HG03558 (cell line): Measurements from ENCODE around the gene SPATA31C2.
"Not testable (repeated sequence)": the region's sequence is repeated elsewhere in the genome, so short reads cannot be mapped to it uniquely, and the experiment has no call there.

ENCODE experiments used
- ATAC-seq: cut with Tn5 transposase; IDR thresholded peaks from one replicate; pipeline ENCODE4 v1.9.1; 2021; ENCODE audit warnings: moderate number of reproducible peaks; ENCODE audit not compliant: unreplicated experiment; ENCODE audit errors: extremely low read depth

SPATA31C2 gene

DNA sequence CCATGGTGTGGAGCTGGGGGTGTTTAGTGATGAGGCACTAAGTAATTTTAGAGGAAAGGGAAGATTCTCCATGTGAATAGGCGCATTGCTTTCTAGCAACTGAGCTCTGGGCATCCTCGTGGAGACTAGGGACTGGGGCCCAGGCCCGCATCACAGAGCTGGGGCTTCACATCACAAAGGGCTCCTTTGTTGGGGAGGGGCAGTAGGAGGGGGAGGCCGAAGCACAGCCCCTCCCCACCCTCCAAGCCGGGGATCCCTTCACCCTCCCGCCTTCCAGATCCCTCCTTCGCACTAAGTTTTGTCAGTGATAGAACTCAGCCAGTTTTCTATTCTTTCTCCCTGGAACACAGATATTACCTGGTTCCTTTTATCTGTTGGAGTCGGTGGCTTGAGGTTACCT lies at the start of gene SPATA31C2:
SPATA31C2 (minus strand) TSS at position 101 of the 400 bp plus-strand sequence; CDS start at position 72, 29 bp downstream.
- not testable (repeated sequence) for ATAC-seq

- ATAC-seq, result no peak
Measured at GRCh38 chr9:88187631-88188030, 49.4 kb upstream of the SPATA31C2 start.

- ATAC-seq, result no peak
Measured at GRCh38 chr9:88186495-88187110, 48.3 kb upstream of the SPATA31C2 start.

- ATAC-seq, result no peak
Measured at GRCh38 chr9:88184976-88185375, 46.7 kb upstream of the SPATA31C2 start.

- ATAC-seq, result no peak
Measured at GRCh38 chr9:88183798-88184495, 45.7 kb upstream of the SPATA31C2 start.

DNA sequence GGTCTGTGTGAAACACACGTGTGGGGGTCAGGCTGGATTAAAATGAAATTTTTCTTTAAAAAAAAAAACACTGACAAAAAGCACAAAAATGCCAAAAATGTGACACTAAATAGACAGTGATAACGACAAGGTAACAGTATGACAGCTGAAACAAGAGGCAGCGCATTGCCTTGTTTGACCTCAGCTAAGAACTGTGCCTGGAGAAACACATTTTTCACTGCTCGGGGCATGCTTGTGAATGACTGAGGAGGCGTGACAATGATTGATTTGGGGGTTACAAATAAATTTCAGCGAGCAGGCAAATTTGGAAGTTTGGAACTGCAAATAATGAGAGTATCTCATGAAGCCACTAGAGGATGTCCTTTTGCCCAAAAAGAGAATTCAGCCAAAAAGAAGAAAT lies 44.2 kb upstream of the SPATA31C2 start:
- ATAC-seq, result no peak

DNA sequence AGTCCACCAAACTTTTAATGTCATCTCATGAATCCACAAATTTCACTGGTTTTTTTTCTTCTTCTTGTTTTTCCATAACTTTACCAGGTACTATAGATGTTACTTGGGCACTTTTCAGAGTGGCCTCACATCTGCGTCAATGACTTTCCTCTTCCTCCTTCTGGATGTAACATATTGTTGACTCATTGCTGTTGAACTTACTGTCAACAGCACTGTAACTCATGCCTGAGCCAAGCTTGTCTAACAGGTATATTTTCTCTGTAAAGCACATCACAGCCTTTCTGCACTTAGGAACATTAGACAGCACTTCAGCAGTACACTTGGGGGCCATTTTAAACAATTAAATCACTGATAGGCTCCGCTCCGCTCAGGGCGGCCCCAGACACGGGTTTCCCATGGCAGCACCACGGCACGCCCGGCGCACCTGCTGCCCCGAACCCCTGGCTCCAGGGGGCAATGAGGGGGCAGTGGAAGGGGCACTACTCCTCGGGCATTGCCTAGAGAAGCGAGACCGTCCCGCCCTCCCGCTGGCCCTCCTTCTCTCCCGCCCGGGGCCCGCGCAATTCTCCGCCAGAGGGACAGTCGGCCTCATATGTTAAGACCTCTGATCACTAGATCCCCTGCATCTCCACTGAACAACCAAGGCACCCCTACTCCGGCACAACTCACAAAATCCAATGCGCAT lies 41.9 kb upstream of the SPATA31C2 start:
- ATAC-seq, result no peak

DNA sequence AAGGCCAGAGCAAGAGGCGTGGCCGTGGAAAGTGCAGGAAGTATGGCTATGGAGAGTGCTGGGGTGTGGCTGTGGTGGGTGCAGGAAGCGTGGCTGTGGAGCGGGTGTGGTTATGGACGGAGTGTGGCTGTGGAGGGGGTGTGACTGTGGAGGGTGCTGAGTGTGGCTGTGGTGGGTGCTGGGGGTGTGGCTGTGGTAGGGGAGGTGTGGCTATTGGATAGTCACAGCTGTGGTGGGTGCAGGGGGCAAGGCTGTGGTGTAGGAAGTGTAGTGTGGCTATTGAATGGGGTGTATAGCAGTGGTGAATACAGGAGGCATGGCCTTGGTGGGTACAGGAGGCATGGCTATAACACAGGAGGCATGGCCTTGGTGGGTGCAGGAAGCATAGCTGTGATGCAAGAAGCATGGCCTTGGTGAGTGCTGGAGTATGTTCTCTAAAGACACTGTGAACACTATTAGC lies 40.8 kb upstream of the SPATA31C2 start:
- no peak for ATAC-seq

DNA sequence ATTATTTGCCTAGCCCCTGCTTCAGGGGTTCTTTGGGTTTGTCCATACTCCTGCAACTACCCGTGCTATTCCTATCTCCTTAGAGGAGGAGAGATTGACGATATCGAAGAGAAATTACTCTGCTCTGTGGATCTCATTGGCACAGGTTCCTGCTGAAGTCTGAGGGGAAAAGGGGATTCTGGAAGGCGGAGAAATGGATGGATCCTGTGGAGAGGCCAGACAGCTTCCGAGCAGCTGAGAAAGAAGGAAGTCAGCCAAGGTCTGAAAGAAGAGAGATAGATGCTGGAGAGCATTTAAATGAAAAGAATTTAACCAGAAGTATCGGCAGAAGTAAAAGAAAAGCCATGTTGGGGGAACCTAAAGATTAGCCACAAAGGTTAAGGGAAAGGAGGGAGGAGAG lies 40.4 kb upstream of the SPATA31C2 start:
- ATAC-seq, result no peak

DNA sequence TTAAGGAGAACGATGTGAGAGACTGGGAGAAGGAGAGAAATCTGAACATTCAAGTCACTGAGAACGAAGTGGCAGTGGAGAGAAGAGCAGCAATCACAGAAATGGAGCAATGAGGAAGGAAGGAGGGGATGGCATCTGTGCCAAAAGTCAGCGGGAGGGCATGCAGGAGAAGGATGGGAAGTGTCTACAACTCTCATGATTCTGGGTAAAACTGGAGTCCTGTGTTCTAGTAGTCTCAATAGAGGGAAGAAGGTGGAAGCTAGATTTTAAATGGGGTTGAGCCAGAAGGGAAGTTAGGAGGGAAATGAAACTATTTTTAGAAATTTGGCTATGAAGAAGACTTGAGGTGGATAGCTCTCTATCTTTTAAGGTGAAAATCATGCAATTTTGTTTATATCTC lies 39.1 kb upstream of the SPATA31C2 start:
- ATAC-seq, result no peak

DNA sequence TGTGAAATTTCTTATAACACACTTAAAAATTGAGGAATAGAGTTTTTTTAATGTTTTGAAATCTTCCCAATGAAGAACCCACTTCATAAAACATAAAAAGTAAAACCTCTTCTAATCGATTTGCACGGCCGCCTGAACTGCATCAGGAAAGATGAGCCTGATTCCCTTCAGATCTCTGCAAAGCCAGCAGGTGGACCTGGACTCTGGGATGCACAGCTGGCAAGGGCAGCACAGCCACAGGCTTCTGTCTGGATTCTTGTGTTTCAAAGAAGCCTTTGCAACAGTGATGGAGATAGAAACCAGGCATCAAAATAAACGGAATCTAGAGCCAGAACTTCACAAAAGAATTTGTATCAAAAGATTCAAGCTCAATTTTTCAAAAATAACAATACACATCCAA lies 36.0 kb upstream of the SPATA31C2 start:
- no peak for ATAC-seq

GRCh38 chr9:88173378-88173999 lies 35.2 kb upstream of the SPATA31C2 start:
- no peak for ATAC-seq

DNA sequence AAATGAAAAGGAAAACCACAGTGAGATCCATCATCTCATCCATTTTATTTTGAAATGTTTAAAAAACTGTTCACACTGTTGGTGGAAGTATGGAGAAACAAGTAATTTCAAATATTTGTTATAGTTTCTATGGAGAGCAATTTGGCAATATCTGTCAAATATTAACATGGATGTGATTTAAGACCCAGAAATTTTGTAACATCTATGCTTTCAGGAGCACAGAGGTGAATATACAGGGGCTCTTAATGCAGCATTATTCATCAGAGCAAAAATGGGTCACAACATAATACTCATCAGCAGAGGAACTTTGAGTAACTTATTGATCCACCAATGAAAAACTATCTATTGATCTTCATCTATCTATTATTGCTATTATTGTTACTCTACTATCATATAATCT lies 31.4 kb upstream of the SPATA31C2 start:
- no peak for ATAC-seq

GRCh38 chr9:88168564-88168963 lies 30.3 kb upstream of the SPATA31C2 start:
- ATAC-seq, result no peak

DNA sequence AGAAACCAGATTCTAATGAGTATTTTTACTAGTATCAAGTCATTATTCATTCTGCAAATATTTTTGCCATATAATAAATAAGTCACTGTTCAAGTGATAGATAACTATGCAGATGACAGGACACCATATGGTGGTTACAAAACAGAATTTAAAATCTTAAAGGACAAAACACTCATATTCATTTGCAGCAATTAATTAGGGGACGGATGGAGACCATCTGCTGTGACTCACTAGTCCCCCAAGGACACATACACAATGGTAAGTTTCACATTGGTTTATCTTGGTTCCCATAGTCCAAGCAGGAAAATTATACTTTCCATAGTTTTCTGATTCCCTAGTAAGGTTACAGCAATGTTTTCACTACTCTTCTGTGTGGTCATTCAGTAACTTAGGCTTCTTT lies 28.4 kb upstream of the SPATA31C2 start:
- no peak for ATAC-seq

- ATAC-seq, result no peak
Measured at GRCh38 chr9:88164850-88165249, 26.6 kb upstream of the SPATA31C2 start.

DNA sequence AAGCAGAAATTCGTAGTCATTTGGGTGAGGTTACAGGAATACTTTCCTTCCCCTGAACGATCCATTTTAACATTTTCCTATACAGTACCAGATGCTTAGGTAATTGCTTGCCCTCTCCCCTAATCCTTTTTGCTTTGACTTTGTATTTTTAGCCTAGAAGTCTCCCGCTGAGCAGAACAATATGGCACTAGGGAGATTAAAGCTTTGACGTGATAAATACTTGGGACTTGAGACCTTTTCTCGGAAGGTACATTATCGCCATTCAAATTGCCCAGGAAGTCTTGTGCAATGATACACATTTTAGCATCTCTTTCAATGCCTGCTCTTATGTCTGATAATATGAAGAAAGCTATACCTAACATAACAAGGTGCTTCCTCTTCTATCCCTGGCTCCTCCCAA lies 22.9 kb upstream of the SPATA31C2 start:
- no peak for ATAC-seq

DNA sequence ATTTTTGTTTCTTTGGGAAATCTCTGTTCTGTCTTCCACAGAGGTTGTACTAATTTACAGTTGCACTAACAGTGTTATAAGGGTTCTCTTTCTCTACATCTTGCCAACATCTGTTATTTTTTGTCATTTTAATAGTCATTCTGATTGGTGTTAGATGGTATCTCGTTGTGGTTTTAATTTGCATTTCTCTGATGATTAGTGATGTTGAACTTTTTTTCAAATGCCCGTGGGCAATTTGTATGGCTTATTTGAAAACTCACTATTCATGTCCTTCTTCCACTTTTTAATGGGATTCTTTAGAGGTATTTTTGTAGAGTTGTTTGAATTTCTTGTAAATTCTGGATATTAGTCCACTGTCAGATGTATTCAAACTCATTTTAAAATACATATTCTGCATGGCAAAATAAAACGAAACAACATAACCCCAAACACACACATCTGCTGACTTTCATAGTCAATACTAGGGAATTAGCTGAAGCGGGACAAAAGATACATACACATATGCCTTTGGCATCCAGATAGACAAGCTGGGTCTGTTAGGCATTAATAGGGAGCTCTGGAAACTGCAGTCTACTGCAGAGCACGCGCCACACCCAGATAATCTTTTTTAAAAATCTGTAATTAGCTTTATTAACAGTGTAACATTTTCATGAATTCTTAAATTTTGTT lies 5.8 kb upstream of the SPATA31C2 start:
- no peak for ATAC-seq

- ATAC-seq, result no peak
Measured at GRCh38 chr9:88143179-88143578, 4.9 kb upstream of the SPATA31C2 start.

DNA sequence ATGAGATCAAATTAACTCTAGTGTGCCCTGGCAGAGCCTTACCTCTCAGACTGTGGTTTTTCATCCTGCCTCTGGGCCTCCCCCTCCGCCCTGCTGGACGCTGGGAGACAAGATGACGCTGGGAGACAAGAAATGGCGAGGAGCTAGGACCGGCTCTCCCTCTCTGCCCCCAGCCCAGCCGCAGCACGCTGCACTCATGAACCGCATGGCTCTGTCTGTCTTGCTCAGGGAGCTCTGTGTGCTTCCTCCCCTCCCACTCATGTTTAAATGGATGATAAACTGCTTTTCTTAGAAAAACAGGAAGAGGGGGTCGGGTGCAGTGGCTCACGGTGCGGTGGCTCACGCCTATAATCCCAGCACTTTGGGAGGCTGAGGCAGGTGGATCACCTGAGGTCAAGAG lies 4.7 kb downstream of the SPATA31C2 start:
- ATAC-seq, result not testable (repeated sequence)
